Measurements from ENCODE around the gene CHCHD1. TPM values are rescaled to one million over a fixed set of nuclear protein-coding genes. Genes with fewer than 3 reads are reported as not detected.

CHCHD1 gene
- total and polyA plus RNA-seq, 2 donors (not counting 3 experiments of a cell fraction or from before 2014, with no cell fraction given), result 31.7 to 39.2 TPM

- no peak for TF ChIP-seq CTCF (IDR thresholded peaks at IDR 0.05; ENCODE audit: extremely low read depth in 1 of 2, insufficient read depth in 1 of 2, low read depth in 1 of 2, low read length in 2 of 2)
- no peak for TF ChIP-seq POLR2A (IDR thresholded peaks at IDR 0.05; ENCODE audit: low read depth, low read length)
- TF ChIP-seq EZH2 (IDR thresholded peaks at IDR 0.05; ENCODE audit: borderline replicate concordance, low read depth, low read length, severe bottlenecking), result no peak
- H3K27ac ChIP-seq (ENCODE audit: insufficient read depth, low read depth, low read length), result no peak overlapping the region
- no peaks in the 10 kb centered on the region for H3K27me3 ChIP-seq (ENCODE audit: control insufficient read depth in 2 of 2, insufficient read depth in 2 of 2, low read length in 2 of 2)
- peaks cover 6% of the 10 kb centered on the region for H4K20me1 ChIP-seq (replicated peaks; ENCODE audit: control insufficient read depth, extremely low read depth, insufficient read depth, low read length)
- CTCF ChIA-PET, result no interaction called here
- BruUV-seq (replicated peaks), result no TSS peak
- no peaks in the 10 kb centered on the region for H3K9me3 ChIP-seq (replicated peaks; ENCODE audit: control insufficient read depth, insufficient read depth, low read length)
- no peak overlapping the region for H3K4me2 ChIP-seq (ENCODE audit: insufficient read depth, low read length)
- H3K79me2 ChIP-seq (ENCODE audit: control insufficient read depth, insufficient read depth, low read length), result peaks cover 26% of the 10 kb centered on the region
- no peak overlapping the region for H2AFZ ChIP-seq (ENCODE audit: low read depth, low read length)
- H3K9ac ChIP-seq (replicated peaks; ENCODE audit: extremely low read depth, insufficient read depth, low read length), result no peak overlapping the region
- no peaks in the 10 kb centered on the region for H3K9me1 ChIP-seq (replicated peaks; ENCODE audit: control insufficient read depth, extremely low read depth, insufficient read depth, low read length)
- FAIRE-seq (no peak), DNase-seq (ENCODE audit: low read depth, low spot score) (no peak)
- intact Hi-C loops (cut with micrococcal nuclease) (no loop called here), dilution Hi-C loops (cut with MboI; ENCODE audit: extremely low pct_ligation_motif_present, low sequenced_read_pairs) (no loop called here)
- H3K36me3 ChIP-seq (ENCODE audit: control insufficient read depth in 2 of 2, extremely low read depth in 1 of 2, insufficient read depth in 2 of 2, low read length in 2 of 2), result peaks cover 15 to 47% of the 10 kb centered on the region in 2 experiments
- peaks cover 18% of the 10 kb centered on the region for H3K4me1 ChIP-seq (ENCODE audit: control insufficient read depth, extremely low read depth, insufficient read depth, low read length)
- POLR2A ChIA-PET, result no interaction called here
- no peak overlapping the region for H3K4me3 ChIP-seq (replicated peaks in 1 of 3; ENCODE audit: insufficient read depth in 1 of 3, low read depth in 1 of 3, low read length in 3 of 3)
Measured at GRCh38 chr10:73788864-73789658, 7.2 kb downstream of the CHCHD1 start.

- CTCF ChIA-PET, result no interaction called here
- no peak overlapping the region for H3K9ac ChIP-seq (replicated peaks; ENCODE audit: extremely low read depth, insufficient read depth, low read length)
- H3K4me2 ChIP-seq (ENCODE audit: insufficient read depth, low read length), result no peak overlapping the region
- no peak overlapping the region for H3K27ac ChIP-seq (ENCODE audit: insufficient read depth, low read depth, low read length)
- FAIRE-seq, result no peak
- peaks cover 6% of the 10 kb centered on the region for H4K20me1 ChIP-seq (replicated peaks; ENCODE audit: control insufficient read depth, extremely low read depth, insufficient read depth, low read length)
- no peak overlapping the region for H3K4me3 ChIP-seq (replicated peaks in 1 of 3; ENCODE audit: insufficient read depth in 1 of 3, low read depth in 1 of 3, low read length in 3 of 3)
- POLR2A ChIA-PET, result interaction anchor here (0.6 kb wide), 1 partner anchor 22 kb away, joined by 6 read pairs; no protein-coding TSS in a partner anchor
- BruUV-seq (replicated peaks), result no TSS peak
- peaks cover 17% of the 10 kb centered on the region for H3K4me1 ChIP-seq (ENCODE audit: control insufficient read depth, extremely low read depth, insufficient read depth, low read length)
- TF ChIP-seq MAX (IDR thresholded peaks at IDR 0.05; ENCODE audit: insufficient read depth, insufficient read length) (no peak), JUN (IDR thresholded peaks at IDR 0.05; ENCODE audit: borderline replicate concordance, insufficient read depth, insufficient read length, low read depth) (no peak), CTCF (IDR thresholded peaks at IDR 0.05; ENCODE audit: extremely low read depth in 1 of 2, insufficient read depth in 1 of 2, low read depth in 1 of 2, low read length in 2 of 2) (no peak), POLR2AphosphoS5 (IDR thresholded peaks at IDR 0.05; ENCODE audit: insufficient read depth, low read depth, low read length) (no peak), MYC (IDR thresholded peaks at IDR 0.05; ENCODE audit: low read depth, low read length) (no peak), EZH2 (IDR thresholded peaks at IDR 0.05; ENCODE audit: borderline replicate concordance, low read depth, low read length, severe bottlenecking) (no peak), FOS (IDR thresholded peaks at IDR 0.05; ENCODE audit: borderline replicate concordance, insufficient read depth, low read length) (no peak), GATA2 (IDR thresholded peaks at IDR 0.05; ENCODE audit: insufficient read depth, insufficient read length, low read depth, low read length) (no peak), POLR2A (IDR thresholded peaks at IDR 0.05; ENCODE audit: low read depth, low read length) (no peak)
- no peaks in the 10 kb centered on the region for H3K9me3 ChIP-seq (replicated peaks; ENCODE audit: control insufficient read depth, insufficient read depth, low read length)
- DNase-seq (ENCODE audit: low read depth, low spot score), result no peak
- intact Hi-C loops (cut with micrococcal nuclease) (no loop called here), dilution Hi-C loops (cut with MboI; ENCODE audit: extremely low pct_ligation_motif_present, low sequenced_read_pairs) (no loop called here)
- H3K79me2 ChIP-seq (ENCODE audit: control insufficient read depth, insufficient read depth, low read length), result peaks cover 25% of the 10 kb centered on the region
- H3K36me3 ChIP-seq (ENCODE audit: control insufficient read depth in 2 of 2, extremely low read depth in 1 of 2, insufficient read depth in 2 of 2, low read length in 2 of 2), result peaks cover 21 to 53% of the 10 kb centered on the region in 2 experiments
- no peak overlapping the region for H2AFZ ChIP-seq (ENCODE audit: low read depth, low read length)
- no peaks in the 10 kb centered on the region for H3K27me3 ChIP-seq (ENCODE audit: control insufficient read depth in 2 of 2, insufficient read depth in 2 of 2, low read length in 2 of 2)
- H3K9me1 ChIP-seq (replicated peaks; ENCODE audit: control insufficient read depth, extremely low read depth, insufficient read depth, low read length), result no peaks in the 10 kb centered on the region
Measured at GRCh38 chr10:73789659-73790055, 7.8 kb downstream of the CHCHD1 start.
